NOMO-1 treated with DMSO at 0.1 percent for 48 hours (cell line): Measurements from ENCODE around the gene SLC38A4.
"Not testable (repeated sequence)": the region's sequence is repeated elsewhere in the genome, so short reads cannot be mapped to it uniquely, and the experiment has no call there.

Experiments
- DNase-seq: peaks from one replicate; lab custom pipeline; 2025; ENCODE audit not compliant: unreplicated experiment; lab: John Stamatoyannopoulos, UW

SLC38A4 gene

DNA sequence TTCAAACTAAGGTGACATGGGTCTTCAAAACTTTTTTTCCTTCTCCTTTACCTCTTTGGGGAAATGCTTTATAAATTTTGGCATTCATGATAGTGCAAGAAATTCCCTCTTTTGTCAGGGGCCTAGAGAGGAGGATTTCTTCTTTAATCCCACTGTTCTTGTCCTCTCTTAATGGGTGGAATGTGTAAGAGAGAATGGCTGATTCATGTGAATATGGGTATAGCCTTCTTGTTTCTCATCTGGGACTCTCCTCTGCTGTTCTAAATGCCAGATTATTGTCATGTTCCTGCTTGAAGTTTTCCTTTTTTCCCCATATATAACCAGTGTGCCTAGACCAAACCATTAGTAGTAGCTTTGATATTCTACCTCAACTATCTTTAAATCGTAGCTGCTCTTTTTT is 46.7 kb downstream of the SLC38A4 start:
- no peak for DNase-seq

DNA sequence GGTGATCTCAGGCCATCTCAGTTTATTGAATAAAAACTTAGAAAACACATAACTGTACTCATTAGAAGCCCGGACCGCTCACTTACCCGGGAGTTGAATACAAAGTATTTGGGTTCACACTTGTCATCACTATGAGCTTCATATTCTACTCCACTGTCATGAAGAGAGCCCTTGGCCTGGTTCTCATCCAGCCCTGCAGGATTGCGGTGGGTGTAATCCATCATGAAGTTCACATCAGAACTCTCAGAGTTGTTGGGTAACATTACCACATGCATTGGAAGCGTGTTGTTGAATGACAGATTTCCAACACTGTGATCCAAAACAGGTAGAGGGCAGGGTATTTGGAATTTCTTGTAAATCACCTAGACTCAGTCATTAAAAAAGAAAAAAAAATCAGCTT is 47.4 kb downstream of the SLC38A4 start:
- DNase-seq, result no peak

DNA sequence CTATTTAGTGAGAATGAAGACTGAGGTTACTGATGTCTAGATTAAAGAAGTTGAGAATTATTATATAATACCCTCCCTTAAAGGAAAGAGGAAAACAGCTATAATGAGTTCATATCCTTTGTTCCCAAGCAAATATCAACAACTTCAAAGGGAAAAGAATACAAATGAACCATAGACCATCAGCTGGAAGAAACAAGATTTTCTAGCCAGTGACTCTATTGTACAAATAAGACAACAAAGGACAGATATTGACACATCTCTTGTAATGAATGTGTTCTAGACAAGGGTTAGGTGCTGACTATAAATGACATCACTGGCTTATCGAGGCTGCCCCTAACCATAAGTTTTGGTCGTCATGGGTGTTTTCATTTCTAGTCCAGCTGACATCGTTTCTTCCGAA is 48.2 kb downstream of the SLC38A4 start:
- DNase-seq, result no peak

DNA sequence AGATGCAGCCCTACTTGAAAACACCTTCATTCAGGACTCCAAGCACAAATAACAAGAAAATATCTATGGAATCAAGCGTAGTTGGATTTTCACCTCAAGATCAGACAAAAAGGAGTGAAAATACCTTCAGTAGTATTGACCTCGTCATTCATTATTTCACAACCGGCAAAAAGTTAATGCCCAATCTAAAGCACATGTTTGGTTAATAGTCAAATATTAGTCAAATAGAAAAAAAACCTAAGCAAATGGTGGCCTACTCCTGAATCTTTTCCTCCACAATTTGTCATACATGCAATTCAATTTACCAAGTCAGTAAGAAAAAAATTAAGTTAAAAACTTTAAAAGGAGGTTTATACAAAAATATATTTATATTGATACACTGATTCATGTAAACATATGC is 50.0 kb downstream of the SLC38A4 start:
- no peak for DNase-seq

DNA sequence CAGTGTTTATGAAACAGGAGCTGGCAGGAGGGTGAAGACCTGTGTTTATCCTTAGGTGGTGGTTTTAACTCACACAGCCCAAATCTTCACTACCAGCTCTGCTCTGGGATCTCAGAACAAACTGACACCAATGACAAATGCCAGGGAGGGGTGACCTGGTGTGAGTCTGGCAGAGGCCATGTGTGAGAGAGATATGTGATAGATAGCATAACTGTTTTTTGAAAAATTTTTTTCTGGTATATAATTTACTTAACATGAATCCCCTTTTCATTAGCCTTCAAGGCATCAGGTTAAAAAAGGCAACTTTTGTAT is 51.5 kb downstream of the SLC38A4 start:
- no peak for DNase-seq

DNA sequence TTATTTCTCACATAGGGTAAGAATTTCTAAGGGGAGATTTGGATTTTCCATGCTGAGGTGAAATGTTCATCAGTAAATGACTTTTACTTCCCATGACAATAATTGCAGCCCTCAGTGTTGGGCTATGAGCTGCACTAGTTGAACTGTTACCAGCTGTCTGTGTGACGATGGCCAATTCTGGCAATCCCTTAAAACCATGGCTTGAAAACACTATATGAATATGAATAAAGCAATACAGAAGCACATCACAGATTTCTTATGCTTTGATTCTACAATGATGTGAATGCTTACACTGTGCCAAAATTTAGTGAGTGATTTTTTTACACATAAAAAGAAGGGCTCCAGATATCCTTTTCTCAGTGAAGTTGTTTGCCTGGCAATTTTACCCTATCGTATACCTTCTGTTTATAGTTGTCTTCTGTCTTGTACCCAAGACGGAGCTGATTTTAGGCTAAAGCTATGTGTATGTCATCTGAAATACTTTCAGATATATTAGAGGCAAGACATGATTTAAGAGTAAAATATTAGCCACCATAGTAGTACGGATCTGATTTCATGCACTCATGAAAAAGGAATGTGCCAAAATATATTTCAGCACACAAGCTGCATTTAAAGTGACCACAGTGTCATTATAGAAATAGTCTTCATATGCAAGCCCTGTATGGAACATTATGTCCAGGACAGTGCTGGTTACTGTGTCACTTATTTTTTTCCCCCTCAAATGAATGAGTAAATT is 52.0 kb downstream of the SLC38A4 start:
- no peak for DNase-seq

DNA sequence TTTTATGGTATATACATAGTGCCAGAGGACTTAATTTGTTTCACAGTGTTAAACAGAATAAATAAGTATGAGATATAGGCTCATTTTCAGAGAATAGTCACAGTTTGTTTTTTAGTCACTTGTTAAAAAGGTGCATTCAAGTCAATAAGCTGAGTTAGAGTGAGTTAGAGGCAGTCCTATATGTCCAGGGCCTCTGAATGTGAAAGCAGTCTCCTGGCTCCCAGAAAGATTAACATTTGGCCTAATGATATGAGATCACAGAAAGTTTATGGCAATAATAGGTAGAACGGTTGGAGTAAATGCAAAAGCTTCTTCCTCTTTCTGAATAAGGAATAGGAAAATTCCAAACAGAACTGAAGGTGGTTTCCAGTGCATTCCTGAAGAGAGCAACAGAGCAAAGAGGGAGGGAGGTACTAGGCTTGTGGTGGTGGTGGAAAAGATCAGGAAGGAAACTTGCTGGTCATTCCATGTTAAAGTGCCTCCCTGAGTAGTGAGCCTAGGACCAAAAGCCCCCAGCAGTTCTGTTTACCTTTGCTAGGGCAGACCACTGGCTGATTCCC is 54.4 kb downstream of the SLC38A4 start:
- DNase-seq, result no peak

DNA sequence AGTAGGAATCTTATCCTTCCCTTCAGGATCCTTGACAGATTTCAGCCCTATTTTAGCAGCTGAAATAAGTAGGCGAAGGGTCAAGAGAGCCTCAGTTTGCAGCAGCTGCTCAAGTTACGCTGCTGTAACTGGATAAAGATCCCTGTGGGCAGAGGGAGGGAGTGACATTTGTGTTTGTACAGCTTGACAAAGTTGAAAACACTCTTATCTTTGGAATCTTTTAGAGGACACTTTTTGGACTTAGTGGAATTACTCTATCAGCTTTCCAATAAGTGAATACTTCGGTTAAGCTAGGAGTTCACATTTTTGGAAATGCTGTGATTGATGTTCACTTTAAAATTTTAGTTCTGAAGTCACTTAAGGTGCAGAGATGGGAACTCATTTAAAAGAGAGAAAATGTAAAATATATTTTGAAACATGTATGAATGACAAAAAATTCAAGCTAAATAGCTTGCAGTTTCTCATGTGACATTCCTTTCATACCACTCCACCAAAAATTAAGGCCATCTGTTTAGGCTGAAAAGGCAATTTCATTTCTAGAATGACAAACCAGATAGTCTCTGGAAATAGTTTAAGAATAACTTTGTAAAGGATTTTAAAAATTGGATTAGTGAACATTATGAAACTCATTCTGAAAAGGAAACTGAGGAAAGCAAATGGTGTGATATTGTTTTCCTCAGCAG is 55.2 kb downstream of the SLC38A4 start:
- no peak for DNase-seq

DNA sequence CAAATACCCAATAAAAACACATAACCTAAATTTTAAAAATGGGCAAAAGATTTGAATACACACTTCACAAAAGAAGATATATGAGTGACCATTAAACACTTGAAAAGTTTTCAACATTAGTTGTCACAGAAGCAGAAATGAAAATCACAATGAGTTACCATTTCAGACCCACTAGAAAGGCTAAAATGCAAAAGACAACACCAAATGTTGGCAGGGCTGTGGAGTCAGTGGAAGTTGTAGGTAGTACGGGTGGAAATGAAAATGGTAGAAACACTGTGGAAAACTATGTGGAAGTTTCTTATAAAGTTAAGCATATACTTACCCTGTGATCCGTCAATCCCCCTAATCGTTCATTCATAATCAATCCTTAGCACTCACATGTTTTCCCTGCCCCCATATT is 61.8 kb downstream of the SLC38A4 start:
- DNase-seq, result no peak

DNA sequence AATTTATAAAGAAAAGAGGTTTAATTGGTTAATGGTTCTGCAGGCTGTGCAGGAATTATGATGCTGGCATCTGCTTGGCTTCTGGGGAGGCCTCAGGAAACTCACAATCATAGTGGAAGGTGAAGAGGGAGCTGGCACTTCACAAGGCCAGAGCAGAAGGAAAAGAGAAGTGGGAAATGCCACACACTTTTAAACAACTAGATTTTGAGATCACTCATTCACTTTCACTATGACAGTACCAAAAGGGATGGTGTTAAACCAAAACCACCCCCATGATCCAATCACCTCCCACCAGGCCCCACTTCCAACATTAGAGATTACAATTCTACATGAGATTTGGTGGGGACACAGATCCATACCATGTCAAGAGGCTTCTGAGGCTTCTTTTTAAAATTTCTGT is 62.6 kb downstream of the SLC38A4 start:
- DNase-seq, result no peak

DNA sequence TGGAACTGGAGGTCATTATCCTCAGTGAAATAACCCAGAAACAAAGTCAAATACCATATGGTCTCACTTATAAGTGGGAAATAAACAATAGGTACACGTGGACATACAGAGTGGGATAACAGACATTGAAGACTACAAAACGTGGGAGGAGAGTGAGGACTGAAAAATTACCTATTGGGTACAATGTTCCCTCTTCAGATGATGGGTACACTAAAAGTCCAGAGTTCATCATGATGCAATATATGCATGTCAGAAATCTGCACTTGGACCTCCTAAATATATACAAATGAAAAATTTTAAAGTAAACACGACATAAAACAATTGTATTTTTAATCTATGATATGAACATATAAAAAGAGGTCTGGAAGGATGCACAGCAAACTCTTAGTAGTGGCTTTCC is 71.2 kb downstream of the SLC38A4 start:
- DNase-seq, result no peak

DNA sequence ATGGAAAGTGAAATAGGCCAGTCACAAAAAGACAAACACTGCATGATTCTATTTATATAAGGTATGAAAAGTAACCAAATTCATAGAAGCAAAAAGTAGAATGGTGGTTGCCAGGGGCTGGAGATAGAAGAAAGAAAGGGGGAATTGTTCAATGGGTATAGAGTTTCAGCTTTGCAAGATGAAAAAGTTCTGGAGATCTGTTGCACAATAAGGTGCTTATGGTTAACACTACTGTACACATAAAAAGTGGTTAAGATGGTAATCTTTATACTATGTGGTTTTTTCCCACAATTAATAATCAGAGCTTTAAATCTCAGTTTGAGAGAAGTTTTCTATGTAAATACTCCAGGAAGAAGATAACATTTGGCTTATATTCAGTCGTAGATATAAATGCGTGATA is 73.4 kb downstream of the SLC38A4 start:
- DNase-seq, result no peak

DNA sequence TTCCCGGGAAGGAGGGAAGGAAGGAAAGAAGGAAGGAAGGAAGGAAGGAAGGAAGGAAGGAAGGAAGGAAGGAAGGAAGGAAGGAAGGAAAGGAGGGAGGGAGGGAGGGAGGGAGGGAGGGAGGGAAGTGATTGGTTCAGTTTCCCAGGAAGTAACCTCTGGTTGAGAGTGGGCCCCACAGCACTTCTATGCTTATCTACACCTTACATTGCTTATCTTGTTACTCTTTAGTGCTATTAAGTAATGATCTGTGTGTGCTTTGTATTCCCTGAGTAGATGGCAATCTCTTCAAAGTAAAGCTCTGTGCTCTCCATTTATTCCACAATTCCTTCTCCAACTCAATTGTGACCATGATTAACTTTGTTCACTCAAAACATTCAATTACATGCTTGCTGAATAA is 74.6 kb downstream of the SLC38A4 start:
- DNase-seq, result no peak

DNA sequence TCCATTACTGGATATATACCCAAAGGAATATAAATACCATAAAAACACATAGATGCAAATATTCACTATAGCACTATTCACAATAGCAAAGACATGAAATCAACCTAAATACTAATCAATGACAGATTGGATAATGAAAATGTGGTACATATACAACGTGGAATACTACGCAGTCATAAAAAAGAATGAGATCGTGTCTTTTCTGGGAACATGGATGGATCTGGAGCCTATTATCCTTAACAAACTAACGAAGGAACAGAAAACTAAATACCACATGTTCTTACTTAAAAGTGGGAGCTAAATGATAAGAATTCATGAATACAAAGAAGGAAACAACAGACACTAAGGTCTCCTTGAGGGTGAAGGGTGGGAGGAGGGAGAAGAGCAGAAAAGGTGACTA is 76.5 kb downstream of the SLC38A4 start:
- DNase-seq, result no peak

DNA sequence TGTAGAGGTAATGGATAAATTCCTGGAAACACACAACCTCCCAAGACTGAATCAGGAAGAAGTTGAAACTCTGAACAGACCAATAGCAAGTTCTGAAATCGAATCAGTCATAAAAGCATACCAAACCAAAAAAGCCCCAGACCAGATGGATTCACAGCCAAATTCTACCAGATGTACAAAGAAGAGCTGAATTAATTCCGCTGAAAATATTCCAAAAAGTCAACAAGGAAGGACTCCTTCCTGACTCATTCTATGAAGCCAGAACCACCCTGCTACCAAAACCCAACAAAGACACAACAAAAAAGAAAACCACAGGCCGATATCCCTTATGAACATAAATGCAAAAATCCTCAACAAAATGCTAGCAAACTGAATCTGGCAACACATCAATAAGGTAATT is 81.5 kb downstream of the SLC38A4 start:
- DNase-seq, result no peak

DNA sequence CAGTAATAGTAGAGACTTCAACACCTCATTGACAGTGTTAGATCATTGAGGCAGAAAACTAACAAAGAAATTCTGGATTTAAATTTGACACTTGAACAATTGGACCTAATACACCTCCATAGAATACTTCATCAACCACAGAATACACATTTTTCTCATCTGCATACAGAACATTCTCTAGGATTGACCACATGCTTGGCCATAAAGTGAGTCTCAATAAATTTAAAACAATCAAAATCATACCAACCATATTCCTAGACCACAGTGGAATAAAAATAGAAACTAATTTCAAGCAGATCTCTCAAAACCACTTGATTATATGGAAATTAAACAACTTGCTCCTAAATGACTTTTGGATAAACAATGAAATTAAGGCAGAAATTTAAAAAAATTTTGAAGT is 82.3 kb downstream of the SLC38A4 start:
- no peak for DNase-seq

DNA sequence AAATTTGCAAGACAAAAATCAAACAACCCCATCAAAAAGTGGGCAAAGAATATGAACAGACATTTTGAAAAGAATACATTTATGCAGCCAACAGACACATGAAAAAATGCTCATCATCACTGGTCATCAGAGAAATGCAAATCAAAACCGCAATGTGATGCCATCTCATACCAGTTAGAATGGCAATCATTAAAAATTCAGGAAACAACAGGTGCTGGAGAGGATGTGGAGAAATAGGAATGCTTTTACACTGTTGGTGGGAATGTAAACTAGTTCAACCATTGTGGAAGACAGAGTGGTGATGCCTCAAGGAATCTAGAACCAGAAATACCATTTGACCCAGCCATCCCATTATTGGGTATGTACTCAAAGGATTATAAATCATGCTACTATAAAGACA is 83.5 kb downstream of the SLC38A4 start:
- not testable (repeated sequence) for DNase-seq

DNA sequence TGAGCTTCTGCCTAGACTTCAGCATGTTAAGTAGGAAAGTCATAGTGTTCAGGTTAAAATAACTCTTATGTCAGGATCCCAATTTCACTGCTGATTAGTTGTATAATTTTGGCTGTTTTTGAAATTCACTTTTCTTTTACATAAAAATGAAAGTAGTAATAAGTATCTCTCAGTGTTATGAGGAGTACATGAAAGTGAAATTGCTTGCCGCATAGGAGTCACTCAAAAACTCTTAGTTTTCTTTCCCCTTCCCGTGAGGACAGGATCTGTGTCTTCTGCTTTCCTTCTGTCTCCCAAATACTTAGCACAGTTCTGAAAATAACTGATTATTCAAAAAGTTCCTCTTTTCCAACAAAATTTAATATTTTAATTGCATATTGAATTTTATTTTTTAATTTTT is 100.5 kb downstream of the SLC38A4 start:
- no peak for DNase-seq

DNA sequence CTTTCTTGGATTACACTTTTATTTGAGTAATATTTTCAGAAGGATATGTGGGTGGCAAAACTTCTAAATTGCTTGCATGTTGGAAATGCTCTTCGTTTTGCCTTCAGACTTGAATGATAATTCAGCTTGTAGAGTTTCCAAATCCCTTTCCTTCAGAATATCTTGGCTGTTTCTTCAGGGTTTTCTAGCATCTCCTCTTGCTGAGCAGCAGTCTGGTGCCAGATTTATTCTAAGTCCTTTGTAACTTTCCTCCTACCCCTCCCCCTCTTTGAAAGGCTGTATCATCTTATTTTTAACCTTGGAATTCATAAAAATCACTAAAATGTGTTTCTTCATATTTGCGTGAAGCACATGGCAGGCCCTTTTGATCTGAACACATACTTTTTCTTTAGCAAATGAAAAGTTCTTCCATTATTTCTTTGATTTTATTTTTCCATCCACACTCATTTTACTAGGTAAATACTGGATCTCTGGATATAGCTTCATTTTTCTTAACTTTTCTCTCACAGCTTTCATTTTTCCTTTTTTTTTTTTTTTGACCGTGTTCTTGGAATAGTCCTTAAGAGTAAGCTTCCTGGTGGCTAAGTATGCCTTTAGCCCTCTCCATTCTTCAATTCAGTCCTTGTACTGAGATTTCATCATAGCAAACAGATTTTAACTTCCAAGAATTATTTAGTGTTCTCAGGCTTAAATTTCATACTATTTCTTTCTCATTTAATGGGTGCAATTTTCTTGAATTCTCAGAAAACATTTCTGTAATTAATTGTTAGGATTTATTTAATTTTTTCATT is 102.0 kb downstream of the SLC38A4 start:
- DNase-seq, result no peak

DNA sequence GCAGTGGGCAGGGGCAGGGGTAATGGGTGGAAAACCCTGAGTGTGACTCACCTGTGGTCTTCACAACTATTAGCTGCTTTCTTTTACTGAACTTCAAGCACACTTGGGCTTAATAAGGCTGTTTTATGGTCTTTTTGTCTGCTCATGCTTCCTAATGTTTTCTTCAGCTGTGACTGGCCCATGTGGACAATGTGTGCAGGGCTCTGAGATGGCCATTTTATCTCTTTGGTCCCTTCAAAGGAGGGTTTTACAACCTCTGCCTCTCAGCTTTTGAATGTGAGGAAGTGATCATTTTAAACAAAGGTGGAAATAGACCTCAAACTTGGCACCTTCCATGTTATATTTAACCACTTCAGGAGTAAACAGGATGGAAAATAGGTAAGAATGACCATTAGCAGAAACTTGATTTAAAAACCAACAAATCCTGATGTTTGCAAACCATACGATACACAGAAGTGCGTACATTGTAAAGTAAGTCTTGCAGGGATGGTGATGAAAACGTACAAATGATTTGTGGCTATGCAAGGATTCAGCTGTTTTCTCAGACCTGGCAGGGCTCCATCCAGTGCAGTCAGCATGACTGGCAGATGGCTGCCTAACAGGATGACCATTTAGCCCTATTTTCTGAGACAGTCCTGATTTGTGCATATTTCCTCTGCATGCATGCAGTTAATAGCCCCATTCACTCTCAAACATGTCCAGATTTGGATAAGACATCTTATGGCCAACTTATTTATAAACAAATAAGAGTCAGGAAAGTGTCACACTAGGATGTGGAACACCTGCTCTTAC is 103.2 kb downstream of the SLC38A4 start:
- no peak for DNase-seq

DNA sequence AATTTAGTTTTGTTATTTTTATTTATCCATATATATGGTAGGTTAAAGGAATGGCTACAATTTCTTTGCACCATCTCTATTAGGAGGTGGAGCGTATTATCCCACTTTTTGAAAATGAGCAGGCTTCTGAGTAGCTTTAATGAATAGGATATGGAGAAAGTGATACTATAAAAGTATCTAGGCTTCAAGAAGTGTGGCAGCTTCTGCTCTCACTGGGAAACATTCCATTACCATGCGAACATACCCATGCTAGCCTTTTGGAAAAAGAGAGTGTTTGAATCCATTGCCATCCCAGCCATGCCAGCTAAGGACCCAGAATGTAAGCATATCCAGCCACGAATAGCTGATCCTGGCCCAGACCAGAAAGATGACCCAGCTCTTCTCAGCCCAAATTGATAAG is 107.3 kb downstream of the SLC38A4 start:
- no peak for DNase-seq
